PFSK-1 (cell line): ENCODE measurements around the gene FKBP15.

Experiments used
- POLR2AphosphoS5 ChIP-seq: IDR thresholded peaks from 2 replicates; pipeline ENCODE4 v1.6.1; 2012; ENCODE audit warnings: low read depth, mild to moderate bottlenecking, control low read depth, low read length, moderate library complexity
- TAF1 ChIP-seq: IDR thresholded peaks from 2 replicates; pipeline ENCODE4 v1.6.1; 2012; ENCODE audit warnings: low read length, control low read depth, borderline replicate concordance; ENCODE audit not compliant: insufficient read depth

DNA sequence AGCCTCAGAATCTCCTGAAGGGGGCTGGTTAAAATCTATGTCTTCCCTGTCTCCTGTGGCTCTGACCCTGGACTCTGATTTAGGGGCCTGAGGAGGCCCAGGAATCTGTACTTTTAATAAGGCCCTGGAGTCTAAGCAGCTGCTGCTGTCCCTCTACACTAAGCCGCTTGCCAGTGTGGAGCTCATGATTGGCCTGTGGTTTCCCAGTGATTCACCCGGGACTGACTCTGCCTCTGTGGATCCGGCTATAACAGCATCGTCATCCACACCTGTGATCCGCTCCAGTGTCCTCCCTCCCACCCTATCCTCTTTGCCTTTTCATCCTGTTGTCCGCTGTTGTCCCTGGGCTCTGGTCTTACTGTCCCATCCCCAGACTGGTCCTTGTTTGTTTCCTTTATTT lies 66.6 kb downstream of the FKBP15 start:
- TF ChIP-seq POLR2AphosphoS5 (no peak), TAF1 (no peak)
